ENCODE measurements around the gene TMEM223.
"Not testable (repeated sequence)": the region's sequence is repeated elsewhere in the genome, so short reads cannot be mapped to it uniquely, and the experiment has no call there.

The TMEM223 gene

GRCh38 chr11:62801071-62801470, 9.3 kb upstream of the TMEM223 start:
- DNase-seq (ENCODE audit: low read depth in 4 of 4, low spot score in 1 of 4): no peak

DNA sequence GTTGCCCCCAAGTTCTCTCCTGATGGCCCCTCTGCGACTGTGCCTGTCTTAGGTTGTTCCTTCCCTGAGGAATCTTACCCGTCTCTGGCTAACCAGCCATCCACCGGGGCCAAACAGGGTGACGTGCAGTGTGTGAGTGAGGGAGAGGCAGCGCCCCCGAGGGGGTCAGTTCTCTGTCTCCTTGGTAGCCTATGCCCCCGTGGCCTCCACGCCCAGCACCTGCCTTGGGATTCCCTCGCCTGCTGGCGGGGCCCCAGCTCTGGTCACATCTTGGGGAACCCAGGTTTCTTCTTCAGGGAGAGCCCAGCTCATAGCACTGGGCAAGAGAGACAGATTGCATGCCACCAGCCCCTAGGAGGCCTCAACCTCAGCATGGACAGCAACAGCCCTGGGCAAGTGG, 7.7 kb upstream of the TMEM223 start:
- DNase-seq (ENCODE audit: low read depth in 4 of 4, low spot score in 1 of 4): no peak

DNA sequence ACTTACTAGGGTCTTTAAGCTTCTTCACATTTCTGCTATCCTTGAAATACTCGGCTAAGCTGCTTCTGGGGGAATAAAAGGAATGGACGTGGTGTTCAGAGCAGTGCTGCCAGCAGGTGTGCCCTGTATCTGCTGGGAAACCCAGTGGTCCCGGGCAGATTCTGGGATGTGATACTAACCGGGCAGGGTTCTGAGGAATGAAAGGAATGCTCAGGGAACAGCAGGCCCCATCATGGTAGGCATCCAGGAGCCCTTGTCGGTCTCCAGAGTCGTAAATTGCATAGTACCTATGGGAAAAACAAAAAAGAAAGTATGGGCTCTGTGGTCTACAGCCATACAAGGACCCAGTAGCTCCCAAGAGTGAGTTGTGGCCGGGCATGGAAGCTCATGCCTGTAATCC, 4.5 kb upstream of the TMEM223 start:
- DNase-seq (ENCODE audit: low read depth in 4 of 4, low spot score in 1 of 4): no peak

- DNase-seq (ENCODE audit: low read depth in 4 of 4, low spot score in 1 of 4): no peak
Observed at GRCh38 chr11:62794201-62794775, 2.5 kb upstream of the TMEM223 start.

- DNase-seq (ENCODE audit: low read depth in 4 of 4, low spot score in 1 of 4): no peak
Observed at GRCh38 chr11:62792202-62792575, 383 bp upstream of the TMEM223 start.

DNA sequence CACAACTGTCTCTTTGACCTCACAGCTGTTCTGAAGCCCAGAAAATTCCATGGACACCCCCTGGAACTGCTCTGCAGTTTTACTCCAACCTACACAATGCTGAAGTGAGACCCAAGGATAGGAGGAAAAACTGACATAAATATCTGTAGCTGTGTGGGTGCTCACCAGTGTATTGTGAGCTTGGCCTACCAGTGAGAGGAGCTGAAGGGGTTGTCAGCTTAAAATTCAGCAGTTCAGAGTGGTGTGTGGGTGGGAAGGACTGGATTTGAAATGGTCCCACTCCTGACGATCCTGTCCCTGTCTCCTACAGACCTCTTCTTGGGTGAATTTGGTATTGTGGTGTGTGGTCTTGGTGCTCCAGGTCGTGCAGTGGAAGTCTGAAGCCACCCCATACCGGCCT, 2.2 kb downstream of the TMEM223 start:
- DNase-seq (ENCODE audit: low read depth in 4 of 4, low spot score in 1 of 4): no peak

GRCh38 chr11:62788991-62789390, 2.8 kb downstream of the TMEM223 start:
- no peak for DNase-seq (ENCODE audit: low read depth in 4 of 4, low spot score in 1 of 4)

DNA sequence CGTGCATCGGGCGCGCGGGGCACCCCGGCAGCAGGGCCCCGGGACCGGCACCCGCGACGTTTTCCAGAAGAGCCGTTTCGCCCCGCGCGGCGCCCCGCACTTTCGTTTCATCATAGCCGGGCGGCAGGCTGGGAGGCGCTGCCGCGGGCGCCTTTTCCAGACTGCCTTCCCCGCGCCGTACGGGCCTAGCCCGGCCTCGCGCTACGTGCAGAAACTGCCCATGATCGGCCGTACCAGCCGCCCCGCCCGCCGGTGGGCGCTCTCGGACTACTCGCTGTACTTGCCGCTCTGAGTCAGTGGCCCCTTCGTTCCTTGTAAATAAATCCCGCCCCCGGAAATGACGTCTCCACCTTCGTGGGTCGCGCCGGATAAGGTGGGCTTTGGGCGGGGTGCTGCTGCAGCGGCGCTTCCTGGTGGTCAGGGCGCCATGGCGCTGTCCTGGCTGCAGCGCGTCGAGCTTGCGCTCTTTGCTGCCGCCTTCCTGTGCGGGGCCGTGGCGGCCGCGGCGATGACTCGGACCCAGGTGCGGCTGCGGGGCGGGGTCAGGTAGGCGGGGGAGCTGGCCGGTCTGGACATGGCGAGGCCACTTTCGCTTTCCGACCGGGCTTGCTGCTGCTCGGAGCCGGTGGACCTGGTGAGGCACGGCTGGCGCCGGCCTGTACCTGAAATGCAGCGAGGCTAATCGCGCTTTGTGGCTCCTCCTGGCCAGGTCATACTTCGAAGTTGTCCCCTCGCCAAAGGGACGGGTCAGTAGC, 4.6 kb downstream of the TMEM223 start, which contains the start of gene TMEM179B:
Gene TMEM179B, plus strand, starts transcription at position 398 of the 755 bp plus-strand sequence. Its CDS starts 30 bp downstream, at position 428.
- DNase-seq (ENCODE audit: low read depth in 4 of 4, low spot score in 1 of 4): peak; percentile 97 to 100 (median 98)

- DNase-seq (ENCODE audit: low read depth in 4 of 4, low spot score in 1 of 4): peak; percentile 62 to 77 (median 64)
Observed at GRCh38 chr11:62786318-62787004, 5.3 kb downstream of the TMEM223 start.

DNA sequence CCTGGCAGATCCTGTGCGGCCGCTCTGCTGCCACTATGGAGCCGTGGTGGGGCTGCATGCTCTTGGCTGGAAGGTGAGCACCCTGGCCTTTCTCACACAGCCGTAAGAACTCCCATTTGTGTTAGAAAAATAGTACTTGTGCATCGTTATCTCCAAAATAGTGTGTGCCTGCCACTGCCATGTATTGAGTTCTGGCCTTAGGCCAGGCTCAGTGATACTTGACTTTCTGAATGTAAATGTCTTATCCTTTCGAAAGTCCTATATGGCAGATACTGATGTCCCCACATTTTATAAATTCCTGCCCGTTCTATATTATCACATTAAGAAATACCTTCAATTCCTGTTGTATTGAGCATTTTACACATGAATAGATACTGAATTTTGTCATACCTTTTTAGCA, 9.1 kb downstream of the TMEM223 start:
- no peak for DNase-seq (ENCODE audit: low read depth in 4 of 4, low spot score in 1 of 4)

- no peak for DNase-seq (ENCODE audit: low read depth in 4 of 4, low spot score in 1 of 4)
Observed at GRCh38 chr11:62778441-62778840, 13.4 kb downstream of the TMEM223 start.

GRCh38 chr11:62777389-62777788, 14.4 kb downstream of the TMEM223 start:
- no peak for DNase-seq (ENCODE audit: low read depth in 4 of 4, low spot score in 1 of 4)

GRCh38 chr11:62775646-62776045, 16.2 kb downstream of the TMEM223 start:
- DNase-seq (ENCODE audit: low read depth in 4 of 4, low spot score in 1 of 4): no peak

GRCh38 chr11:62774407-62774806, 17.4 kb downstream of the TMEM223 start:
- DNase-seq (ENCODE audit: low read depth in 4 of 4, low spot score in 1 of 4): no peak

DNA sequence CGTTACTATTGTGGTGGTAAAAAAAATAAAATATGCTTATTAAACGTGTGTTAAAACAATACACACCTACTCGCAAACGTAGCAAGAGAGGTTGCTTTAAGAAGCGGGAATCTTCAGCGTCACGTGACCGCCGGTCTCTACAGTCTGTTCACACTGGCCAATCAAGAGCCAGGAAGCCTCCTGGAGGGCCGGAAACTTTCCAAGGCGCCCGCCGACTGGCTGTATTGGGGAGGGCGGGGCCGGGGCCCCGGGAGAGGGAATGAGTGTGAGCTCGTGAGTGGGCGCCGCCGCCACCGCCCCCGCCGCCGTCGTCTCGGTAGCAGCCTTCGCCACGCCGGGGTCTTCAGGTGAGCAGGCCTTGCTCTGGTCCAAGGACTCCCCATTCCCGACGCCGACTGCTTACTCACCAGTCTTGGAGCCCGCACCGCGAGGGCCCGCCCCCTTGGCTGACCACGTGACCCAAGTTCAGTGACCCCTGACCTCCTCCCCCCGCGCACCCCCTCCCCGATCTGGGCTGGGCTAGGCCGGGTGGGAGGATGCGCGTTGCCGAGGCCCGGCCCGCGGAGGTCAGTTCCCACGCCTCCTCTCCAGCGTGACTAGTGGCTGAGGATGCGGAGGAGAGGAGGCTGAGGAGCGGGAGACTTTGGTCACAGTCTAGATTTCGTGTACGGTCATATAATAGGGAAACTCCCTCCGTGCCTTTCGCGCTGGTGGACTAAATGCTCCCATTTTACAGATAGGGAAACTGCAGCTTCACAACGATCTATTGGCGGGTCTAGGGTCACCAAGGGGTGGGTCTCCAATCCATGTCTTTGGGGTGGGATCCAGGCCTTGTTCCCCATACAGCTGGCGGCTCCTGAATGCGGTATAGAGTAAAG, 20.4 kb downstream of the TMEM223 start, which contains the start of gene TAF6L:
Gene TAF6L, plus strand, starts transcription at position 253 of the 878 bp plus-strand sequence. CDS start 4,388 bp downstream, outside the sequence.
- peak; percentile 88 to 97 (median 89) for DNase-seq (ENCODE audit: low read depth in 4 of 4, low spot score in 1 of 4)

DNA sequence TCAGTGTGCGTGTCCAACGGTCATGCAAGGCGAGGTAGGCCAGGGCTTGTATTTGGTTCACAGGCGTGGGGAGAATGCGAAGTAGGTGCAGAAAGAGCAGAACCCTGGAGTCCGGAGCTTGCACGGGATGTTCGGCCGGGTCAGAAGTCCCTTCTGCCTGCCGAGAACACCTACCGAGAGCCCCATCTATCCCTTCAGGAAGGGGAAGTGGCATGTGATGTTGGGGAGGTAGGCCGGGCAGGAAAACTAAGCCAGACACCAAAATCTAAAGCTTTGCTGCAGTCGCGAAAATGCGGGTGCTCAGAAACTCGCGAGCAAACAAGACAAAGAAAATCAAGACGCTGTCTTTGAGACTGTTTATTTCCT, 21.0 kb downstream of the TMEM223 start:
- no peak for DNase-seq (ENCODE audit: low read depth in 4 of 4, low spot score in 1 of 4)

GRCh38 chr11:62760867-62761227, 31.0 kb downstream of the TMEM223 start:
- DNase-seq (ENCODE audit: low read depth in 4 of 4, low spot score in 1 of 4): not testable (repeated sequence)

DNA sequence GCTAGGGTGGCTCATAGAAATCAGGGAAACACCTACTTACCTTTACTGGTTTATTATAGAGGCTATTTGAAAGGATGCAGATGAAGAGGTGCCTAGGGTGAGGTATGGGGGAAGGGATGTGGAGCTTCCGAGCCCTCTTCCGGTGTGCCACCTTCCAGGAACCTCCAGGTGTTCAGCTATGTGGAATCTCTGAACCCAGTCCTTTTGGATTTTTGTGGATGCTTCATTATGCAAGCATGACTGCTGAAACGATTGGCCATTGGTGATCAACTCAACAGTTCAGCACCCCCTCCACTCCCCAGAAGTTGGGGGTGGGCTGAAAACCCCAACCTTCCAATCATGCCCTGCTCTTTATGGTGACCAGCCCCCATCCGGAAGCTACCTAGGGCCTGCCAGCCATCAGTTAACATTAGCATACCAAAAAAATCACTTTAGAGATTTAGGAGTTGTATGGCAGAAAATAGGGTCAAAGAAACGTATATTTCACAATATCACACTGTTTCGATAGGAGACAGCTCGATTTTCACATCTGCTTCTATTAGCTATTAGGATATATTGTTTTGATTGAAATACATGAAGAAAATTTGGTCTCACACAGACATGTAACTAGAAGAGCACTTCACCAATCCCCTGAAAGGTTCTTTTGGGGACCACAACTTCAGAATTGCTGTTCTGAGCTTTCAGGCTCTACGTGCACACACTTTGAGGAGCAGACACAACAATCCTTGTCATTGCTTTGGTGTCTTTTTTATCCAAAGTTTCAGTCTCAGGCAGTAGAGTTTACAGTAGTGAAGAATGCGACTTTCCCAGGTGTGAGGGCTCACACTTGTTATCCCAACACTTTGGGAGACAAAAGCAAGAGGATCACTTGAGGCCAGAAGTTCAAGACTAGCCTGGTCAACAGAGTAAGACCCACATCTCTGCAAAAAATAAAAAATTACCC, 33.7 kb downstream of the TMEM223 start:
- no peak for DNase-seq (ENCODE audit: low read depth in 4 of 4, low spot score in 1 of 4)

- no peak for DNase-seq (ENCODE audit: low read depth in 4 of 4, low spot score in 1 of 4)
Observed at GRCh38 chr11:62755086-62755615, 36.7 kb downstream of the TMEM223 start.
